ENCODE data around the gene ST6GALNAC6.
A peak's percentile ranks its signal among the peaks of the same experiment; 100 is the strongest.

ST6GALNAC6 gene

DNA sequence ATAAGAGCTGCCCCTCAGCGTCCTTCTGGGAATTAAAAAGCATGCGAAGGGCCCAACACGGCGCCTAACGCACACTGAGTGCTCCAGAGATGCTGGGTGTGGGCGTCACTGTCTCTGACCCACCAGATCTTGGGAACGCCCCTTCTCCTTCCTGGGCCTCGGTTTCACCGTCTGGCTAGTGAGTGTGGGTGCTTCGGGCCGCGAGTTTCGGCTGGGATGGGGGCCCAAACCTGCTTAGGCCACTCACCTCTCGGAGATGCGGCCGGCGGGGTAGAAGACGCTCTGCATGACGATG lies 27.4 kb upstream of the ST6GALNAC6 start:
- no peaks in the 10 kb centered on the region for H3K36me3 Mint-ChIP-seq (ENCODE audit: low read depth)

DNA sequence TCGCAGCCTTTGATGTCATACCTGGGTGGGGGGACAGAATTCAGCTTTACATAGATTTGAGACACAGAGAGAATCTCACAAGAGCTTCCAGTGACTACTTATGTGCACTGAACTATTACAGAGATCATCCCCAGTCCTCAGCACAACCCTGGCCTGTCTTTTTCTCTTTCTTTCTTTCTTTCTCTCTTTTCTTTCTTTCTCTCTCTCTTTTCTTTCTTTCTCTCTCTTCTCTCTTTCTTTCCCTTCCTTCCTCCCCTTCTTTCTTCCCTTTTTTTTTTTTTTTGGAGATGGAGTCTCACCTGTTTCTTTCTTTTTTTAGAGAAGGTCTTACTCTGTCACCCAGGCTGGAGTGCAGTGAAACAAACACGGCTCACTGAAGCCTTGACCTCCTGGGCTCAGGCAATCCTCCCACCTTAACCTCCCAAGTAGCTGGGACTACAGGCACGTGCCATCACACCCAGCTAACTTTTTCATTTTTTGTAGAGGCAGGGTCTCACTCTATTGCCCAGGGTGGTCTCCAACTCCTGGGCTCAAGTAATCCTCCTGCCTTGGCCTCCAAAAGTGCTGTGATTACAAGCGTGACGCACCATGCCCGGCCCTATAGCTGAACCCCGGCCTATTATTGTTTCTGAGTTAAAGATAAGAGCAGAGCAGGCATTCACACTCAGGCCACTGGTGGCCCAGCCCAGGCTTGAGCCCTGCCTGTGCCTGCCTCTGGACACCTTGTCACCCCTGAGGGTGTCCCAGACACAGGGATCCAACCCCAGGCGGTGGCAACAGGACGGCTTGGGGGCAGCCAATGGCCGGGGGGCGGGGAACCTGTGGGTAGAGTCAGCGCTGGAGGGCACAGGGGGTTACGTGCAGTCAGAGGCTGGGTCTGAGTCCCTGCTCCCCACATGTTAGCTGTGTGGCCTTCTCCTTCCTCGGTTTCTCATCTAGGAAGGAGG lies 26.8 kb upstream of the ST6GALNAC6 start:
- Mint-ChIP-seq H3K9me3 (no peaks in the 10 kb centered on the region), H3K27ac (no peak overlapping the region), H3K4me3 (peak overlapping the region; percentile 34), H3K36me3 (ENCODE audit: low read depth) (no peaks in the 10 kb centered on the region), H3K4me1 (peaks cover 4% of the 10 kb centered on the region), H3K27me3 (ENCODE audit: low read depth, poor library complexity) (peaks cover 92% of the 10 kb centered on the region)
- DNase-seq: no peak
- TF ChIP-seq, protein P1, sequence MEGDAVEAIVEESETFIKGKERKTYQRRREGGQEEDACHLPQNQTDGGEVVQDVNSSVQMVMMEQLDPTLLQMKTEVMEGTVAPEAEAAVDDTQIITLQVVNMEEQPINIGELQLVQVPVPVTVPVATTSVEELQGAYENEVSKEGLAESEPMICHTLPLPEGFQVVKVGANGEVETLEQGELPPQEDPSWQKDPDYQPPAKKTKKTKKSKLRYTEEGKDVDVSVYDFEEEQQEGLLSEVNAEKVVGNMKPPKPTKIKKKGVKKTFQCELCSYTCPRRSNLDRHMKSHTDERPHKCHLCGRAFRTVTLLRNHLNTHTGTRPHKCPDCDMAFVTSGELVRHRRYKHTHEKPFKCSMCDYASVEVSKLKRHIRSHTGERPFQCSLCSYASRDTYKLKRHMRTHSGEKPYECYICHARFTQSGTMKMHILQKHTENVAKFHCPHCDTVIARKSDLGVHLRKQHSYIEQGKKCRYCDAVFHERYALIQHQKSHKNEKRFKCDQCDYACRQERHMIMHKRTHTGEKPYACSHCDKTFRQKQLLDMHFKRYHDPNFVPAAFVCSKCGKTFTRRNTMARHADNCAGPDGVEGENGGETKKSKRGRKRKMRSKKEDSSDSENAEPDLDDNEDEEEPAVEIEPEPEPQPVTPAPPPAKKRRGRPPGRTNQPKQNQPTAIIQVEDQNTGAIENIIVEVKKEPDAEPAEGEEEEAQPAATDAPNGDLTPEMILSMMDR (IDR thresholded peaks at IDR 0.05): no peak

More for the DNA sequence above, 27.4 kb upstream of the ST6GALNAC6 start:
- Mint-ChIP-seq H3K4me3 (peak overlapping the region; percentile 66), H3K9me3 (no peaks in the 10 kb centered on the region), H3K4me1 (peaks cover 10% of the 10 kb centered on the region), H3K27me3 (ENCODE audit: low read depth, poor library complexity) (peaks cover 88% of the 10 kb centered on the region), H3K27ac (no peak overlapping the region)
- no peak for DNase-seq
- TF ChIP-seq, protein P1 (IDR thresholded peaks at IDR 0.05): no peak

DNA sequence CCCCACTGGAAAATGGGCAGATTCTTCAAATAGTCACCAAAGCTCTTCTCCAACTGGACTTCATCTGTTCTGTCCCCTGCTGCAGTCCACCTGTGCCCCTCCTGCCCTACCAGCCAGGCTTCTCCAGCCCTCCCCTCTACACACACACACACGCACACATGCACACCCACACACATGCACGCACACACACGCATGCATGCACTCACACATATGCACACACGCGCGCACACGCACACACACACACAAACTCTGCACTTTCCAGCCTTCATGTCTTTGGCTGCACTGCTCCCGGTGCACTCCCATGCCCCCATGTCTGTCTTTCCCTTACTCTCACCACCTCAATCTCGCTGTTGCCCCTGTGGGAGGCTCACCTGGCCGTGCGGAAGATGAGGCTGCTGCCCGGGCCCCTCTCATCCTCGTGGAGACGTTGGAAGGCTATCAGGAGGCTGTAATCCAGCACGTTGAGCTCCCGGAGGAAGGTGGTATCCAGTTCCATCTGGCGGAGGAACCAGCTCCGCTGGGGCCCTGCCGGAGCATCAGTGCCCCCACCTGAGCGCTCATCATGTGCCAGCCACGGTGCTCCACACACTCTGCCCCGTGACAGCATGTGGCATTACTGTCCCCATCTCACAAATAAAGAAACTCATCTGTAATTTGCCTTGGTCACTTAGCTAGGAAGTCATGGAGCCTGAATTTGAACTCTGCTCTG lies 25.5 kb upstream of the ST6GALNAC6 start:
- peaks cover 95% of the 10 kb centered on the region for H3K27me3 Mint-ChIP-seq (ENCODE audit: low read depth, poor library complexity)

DNA sequence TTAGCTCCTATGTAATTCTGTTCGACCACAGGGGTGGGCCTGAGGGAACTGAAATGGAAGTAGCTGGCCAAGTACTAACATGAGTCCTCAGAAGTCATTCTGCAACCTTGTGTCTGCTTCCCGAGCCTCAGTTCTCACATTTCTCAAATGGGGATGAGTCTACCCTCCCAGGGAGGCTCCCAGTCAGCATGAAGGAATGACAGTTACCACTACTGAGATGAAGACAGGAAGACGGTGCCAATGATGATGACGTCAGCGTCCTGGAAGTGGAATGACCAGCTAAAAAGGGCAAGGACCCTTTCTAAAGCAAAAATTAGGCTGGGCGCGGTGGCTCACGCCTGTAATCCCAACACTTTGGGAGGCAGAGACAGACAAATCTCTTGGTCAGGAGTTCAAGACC lies 24.4 kb upstream of the ST6GALNAC6 start:
- Mint-ChIP-seq H3K4me1 (peaks cover 9% of the 10 kb centered on the region), H3K36me3 (ENCODE audit: low read depth) (no peaks in the 10 kb centered on the region), H3K4me3 (no peak overlapping the region), H3K27ac (no peak overlapping the region), H3K27me3 (ENCODE audit: low read depth, poor library complexity) (peaks cover 83% of the 10 kb centered on the region), H3K9me3 (no peaks in the 10 kb centered on the region)
- DNase-seq: no peak
- TF ChIP-seq, protein P1 (IDR thresholded peaks at IDR 0.05): no peak

More for the DNA sequence above, 25.5 kb upstream of the ST6GALNAC6 start:
- Mint-ChIP-seq H3K36me3 (ENCODE audit: low read depth) (no peaks in the 10 kb centered on the region), H3K9me3 (no peaks in the 10 kb centered on the region), H3K4me3 (no peak overlapping the region), H3K27ac (peak overlapping the region; percentile 45), H3K4me1 (no peaks in the 10 kb centered on the region)
- TF ChIP-seq, protein P1 (IDR thresholded peaks at IDR 0.05): no peak
- DNase-seq: no peak

DNA sequence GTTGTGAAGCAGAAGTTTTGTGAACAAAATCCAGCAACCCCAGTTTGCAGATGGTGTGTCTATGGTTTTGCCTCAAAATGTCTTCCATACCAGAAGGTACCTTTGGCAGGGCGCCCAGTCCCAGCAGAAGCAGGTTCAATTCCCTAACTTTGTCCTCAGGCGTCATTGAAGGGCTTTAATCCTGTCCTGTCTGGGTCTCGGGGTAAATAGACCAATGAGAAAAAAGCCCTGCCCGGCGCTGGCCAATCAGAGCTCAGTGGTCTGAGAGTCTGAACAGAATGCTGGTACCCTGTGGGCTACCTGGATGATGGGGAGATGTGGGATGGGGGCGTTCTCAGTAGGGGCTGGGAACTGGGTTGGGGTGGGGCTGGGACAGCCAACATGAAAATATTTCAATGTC lies 23.6 kb upstream of the ST6GALNAC6 start:
- H3K27ac Mint-ChIP-seq: no peak overlapping the region
- no peak overlapping the region for H3K4me3 Mint-ChIP-seq

More for the DNA sequence above, 23.6 kb upstream of the ST6GALNAC6 start:
- Mint-ChIP-seq H3K36me3 (ENCODE audit: low read depth) (no peaks in the 10 kb centered on the region), H3K27me3 (ENCODE audit: low read depth, poor library complexity) (peaks cover 76% of the 10 kb centered on the region), H3K4me1 (peaks cover 16% of the 10 kb centered on the region), H3K9me3 (no peaks in the 10 kb centered on the region)
- DNase-seq: no peak
- TF ChIP-seq, protein P1 (IDR thresholded peaks at IDR 0.05): no peak
